Measurements from ENCODE around the gene MORC1. TPM values are rescaled to one million over a fixed set of nuclear protein-coding genes. Genes with fewer than 3 reads are reported as not detected.
A peak's percentile ranks its signal among the peaks of the same experiment; 100 is the strongest.

MORC1 gene
- total RNA-seq, 1 experiment from 2014 or later, result not detected

- DNase-seq (ENCODE audit: extremely low read depth, low read depth), result no peak
Measured at GRCh38 chr3:109035082-109035481, 82.9 kb downstream of the MORC1 start.

DNA sequence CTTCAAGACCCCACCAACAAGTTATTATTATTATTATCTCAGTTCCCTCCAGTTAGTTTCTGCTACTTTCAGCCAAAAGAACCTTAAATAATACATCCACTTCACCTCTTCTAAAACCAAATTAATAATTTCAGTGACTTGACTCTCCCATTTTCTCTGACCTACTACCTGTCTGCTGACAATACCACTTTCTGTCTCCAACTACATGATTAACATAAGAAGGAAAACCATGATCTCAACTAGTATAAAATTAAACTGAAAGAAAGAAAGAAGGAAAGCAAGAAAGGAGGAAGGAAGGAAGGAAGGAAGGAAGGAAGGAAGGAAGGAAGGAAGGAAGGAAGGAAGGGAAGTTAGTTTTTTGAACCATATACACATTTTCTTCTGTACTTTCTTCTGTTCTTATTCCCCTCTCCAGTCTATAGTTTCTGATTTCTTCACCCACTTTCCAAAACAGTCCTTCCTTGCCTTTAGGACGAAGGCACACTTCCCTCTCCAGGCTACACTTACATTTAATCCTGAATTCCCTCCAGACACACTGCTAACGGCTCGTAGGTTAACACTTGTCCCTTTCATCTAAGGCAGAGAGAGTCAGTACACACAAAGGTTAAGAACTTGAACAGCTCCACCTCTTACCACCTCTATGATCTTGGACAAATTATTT, 84.8 kb downstream of the MORC1 start:
- DNase-seq (ENCODE audit: extremely low read depth, low read depth), result no peak

- no peak for DNase-seq (ENCODE audit: extremely low read depth, low read depth)
Measured at GRCh38 chr3:109028753-109029152, 89.2 kb downstream of the MORC1 start.

DNA sequence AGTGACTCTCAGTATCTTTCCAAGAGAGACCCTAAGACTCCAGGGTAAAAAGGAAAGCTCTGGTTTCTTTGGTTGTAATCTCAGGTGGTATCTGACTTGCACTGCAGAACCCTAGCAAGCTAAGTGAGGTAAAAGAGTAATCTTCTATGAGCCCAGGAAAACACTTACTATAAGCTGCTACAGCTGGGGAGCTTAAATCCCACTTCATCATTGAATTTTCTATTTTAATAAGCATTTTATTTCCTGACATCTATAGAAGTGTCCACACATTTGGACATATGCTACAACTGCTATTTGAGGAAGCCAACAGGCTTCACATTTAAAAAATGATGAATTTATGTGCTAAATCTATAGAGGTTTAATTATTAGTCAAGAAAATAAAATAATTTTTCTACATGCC, 91.1 kb downstream of the MORC1 start:
- no peak for DNase-seq (ENCODE audit: extremely low read depth, low read depth)

GRCh38 chr3:109025896-109026295, 92.0 kb downstream of the MORC1 start:
- no peak for DNase-seq (ENCODE audit: extremely low read depth, low read depth)

GRCh38 chr3:109023656-109024254, 94.2 kb downstream of the MORC1 start:
- peak; percentile 19 for DNase-seq (ENCODE audit: extremely low read depth, low read depth)

GRCh38 chr3:109023167-109023566, 94.8 kb downstream of the MORC1 start:
- DNase-seq (ENCODE audit: extremely low read depth, low read depth), result no peak

DNA sequence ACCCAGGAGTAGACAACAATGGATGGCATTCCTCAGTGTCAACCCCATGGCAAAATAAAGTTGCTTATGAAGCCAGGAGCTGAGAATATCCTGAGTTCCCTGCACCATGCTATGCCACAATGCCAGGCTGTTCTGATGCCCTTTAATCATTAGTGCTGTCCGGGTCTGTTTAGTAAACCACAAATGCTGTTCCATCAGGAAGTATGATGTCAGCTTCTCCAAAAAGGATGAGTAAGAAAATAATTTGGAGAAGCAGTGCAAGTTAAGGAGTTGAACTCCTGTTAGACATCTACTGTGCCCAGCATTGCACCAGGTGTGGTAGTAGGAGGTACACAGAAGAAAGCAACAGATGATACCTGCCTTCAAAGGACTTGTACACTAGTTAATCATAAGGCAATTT, 96.4 kb downstream of the MORC1 start:
- DNase-seq (ENCODE audit: extremely low read depth, low read depth), result no peak

DNA sequence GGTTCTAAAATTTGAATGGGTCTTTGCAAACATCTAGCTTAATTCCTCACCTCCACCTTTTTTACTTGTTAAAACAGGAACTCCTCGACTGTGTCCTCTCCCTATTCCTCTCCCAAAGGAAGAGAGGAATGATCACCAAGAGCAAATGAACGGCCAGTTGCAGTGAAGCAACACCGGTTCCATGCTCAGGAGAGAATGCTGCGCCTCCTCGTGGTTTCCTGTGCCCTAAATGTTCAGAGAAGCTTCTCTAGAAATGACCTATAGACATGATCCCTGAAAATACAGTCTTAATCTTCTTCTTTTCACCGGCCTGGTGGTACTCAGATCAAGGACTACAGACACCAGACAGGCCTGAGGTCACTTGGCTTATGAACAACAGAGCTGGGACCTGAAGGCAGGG, 99.1 kb downstream of the MORC1 start:
- peak; percentile 2 for DNase-seq (ENCODE audit: extremely low read depth, low read depth)

- DNase-seq (ENCODE audit: extremely low read depth, low read depth), result no peak
Measured at GRCh38 chr3:109005443-109005842, 112.5 kb downstream of the MORC1 start.

DNA sequence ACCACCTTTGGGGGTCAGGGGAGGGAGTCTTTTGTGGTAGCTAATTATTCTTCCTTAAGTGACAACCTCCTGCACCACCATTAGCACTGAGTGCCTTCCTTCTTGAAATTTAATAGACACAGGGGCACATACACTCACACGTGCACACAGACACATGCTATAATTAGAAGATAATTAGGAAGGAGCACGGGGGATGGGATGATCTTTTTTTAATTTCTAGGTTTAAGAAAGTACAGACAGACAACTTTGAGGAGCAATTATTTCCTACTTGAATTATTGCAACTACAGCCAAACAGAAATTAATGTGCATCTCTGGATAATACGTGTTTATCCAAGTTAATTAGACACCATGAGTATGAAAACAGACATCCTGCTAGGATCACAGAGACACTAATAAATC, 119.5 kb downstream of the MORC1 start:
- DNase-seq (ENCODE audit: extremely low read depth, low read depth), result no peak

GRCh38 chr3:108985844-108986243, 132.1 kb downstream of the MORC1 start:
- no peak for DNase-seq (ENCODE audit: extremely low read depth, low read depth)

DNA sequence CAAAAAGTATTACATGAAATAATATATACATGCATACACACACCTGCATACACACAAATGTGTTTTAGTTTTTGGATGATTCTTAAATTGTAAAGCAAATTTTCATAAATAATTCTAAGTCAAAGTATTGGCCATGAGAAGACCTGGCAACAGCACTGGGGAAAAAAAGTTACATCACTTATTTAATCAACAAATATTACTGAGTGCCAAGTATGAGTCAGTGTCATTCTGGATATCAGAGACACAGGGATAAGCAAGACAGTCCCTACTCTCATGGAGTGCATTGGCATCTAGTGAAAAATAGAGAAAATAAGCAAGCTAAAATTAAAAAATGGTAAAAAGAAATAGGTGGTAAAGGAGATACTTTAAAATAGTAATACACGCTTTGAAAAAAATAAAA, 134.9 kb downstream of the MORC1 start:
- DNase-seq (ENCODE audit: extremely low read depth, low read depth), result no peak

DNA sequence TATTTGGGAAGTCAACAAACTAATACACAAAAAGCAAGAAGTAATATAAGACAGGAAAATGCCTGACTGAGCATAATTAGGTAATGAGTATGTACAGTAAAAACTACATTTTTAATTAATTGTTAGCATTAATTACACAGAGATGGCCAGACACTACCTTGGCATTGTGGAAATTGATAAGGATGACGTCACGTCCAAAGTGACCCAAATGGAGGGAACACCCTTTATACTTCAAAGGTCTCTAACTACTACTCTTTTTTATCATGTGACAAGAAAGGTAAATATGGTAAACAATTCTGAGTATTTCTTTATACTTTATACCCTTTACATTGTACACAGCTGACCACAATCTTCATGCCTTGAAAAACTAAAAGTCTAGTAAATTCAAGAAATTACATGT, 141.9 kb downstream of the MORC1 start:
- no peak for DNase-seq (ENCODE audit: extremely low read depth, low read depth)

DNA sequence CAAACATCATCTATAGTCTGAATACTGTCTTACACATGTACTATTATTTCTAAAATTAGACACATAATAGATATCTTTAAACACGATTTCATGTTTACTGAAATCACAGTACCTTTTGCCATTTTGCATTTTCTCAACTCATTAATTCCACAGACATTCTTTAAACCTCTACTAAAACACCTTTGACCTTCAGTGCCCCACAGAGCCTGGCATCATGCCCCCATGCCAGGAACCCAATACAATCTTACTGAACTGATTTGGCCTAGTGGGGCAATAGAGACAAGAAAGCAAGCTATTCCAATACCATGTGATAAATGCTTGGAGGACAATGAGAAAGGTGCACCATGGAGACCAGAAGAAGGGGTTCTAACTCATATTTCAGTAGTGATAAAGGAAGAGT, 144.9 kb downstream of the MORC1 start:
- DNase-seq (ENCODE audit: extremely low read depth, low read depth), result no peak

GRCh38 chr3:108972482-108972881, 145.5 kb downstream of the MORC1 start:
- no peak for DNase-seq (ENCODE audit: extremely low read depth, low read depth)

DNA sequence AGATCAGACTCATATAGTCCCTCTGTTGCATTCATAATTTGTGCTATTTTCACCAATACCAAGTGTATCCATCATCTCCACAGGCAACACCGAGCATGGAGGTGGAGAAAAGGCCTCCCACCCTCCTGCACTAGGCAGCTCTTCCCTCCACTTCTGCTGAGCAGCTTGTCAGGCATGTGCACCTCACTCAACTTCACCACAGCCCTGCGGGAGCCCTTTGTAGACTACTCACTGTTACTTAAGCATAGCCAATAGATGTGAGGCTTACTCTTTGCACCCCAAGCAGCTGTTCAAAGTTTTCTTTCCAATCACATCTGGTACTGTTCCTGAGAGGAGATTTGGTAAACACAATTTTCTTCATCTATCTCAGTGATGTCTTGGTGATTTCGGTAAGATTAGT, 147.4 kb downstream of the MORC1 start:
- DNase-seq (ENCODE audit: extremely low read depth, low read depth), result no peak

DNA sequence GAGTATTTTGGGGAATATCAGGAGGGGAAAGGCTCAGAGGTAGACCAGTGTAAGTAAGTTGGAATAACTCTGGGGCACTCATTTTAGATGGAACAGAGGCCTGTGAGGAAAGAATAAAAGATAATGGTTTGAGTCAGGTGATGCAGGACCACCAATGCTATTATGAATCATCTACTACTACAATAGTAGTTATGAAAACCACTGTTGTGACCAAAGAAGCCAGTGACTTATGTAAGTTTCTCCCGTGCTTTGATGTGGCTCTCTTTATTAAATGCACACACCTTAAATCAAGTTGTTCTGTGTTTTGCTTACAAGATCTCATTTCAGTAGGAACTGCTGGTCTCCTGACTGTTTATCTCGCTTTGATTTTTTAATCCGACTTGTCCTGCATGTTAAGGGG, 151.2 kb downstream of the MORC1 start:
- no peak for DNase-seq (ENCODE audit: extremely low read depth, low read depth)

DNA sequence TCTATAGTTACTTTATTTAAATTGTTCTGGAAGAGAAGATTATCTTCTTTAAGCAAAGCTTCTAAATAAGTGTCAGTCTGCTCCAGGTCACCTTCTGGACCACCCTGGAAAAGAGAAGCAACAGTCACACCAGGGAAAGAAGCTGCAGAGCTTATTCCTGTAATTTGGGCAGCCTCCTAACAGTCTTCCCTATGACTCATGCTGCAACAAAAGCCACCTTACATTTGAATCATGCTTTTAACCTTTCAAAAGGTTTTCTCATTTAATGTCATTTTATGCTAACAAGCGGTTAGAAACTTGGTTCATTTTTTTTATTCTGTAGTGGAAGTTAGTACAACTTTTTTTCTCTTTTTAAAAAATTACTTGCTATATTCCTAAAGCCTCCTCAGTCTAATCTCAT, 158.9 kb downstream of the MORC1 start:
- DNase-seq (ENCODE audit: extremely low read depth, low read depth), result no peak

GRCh38 chr3:108953700-108954099, 164.2 kb downstream of the MORC1 start, which contains the start of gene GUCA1C:
GUCA1C (minus strand) TSS chr3:108953879; CDS start chr3:108953762, 117 bp downstream.
- DNase-seq (ENCODE audit: extremely low read depth, low read depth), result no peak

DNA sequence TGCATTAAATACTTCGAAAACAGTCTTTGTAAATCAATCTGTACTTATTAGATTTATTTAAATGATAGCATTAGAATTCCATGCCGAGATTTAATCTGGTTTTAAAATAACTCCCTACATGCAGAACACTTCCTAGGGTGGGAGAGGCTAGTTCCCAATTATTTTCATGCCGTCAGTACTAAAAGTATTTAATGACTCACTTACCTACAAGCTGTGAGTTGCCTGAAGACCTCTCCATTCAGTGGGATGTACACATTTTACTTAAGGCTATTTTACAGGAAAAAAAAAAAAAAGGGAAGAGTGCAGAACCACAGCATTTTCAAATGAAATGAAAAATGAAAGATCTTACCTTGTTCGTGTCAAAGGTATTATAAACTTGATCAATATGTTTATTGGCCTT, 164.7 kb downstream of the MORC1 start:
- no peak for DNase-seq (ENCODE audit: extremely low read depth, low read depth)

- DNase-seq (ENCODE audit: extremely low read depth, low read depth), result no peak
Measured at GRCh38 chr3:108951820-108952501, 166.0 kb downstream of the MORC1 start.

Measured in NCI-H460 (cell line).